NOMO-1 treated with dmso at 0.1 percent for 144 hours (cell line): Measurements from ENCODE around the gene TBKBP1.
A peak's percentile ranks its signal among the peaks of the same experiment; 100 is the strongest.

Experiments
- DNase-seq: peaks from one replicate; lab custom pipeline; 2025; ENCODE audit not compliant: unreplicated experiment; lab: John Stamatoyannopoulos, UW

TBKBP1 gene

DNA sequence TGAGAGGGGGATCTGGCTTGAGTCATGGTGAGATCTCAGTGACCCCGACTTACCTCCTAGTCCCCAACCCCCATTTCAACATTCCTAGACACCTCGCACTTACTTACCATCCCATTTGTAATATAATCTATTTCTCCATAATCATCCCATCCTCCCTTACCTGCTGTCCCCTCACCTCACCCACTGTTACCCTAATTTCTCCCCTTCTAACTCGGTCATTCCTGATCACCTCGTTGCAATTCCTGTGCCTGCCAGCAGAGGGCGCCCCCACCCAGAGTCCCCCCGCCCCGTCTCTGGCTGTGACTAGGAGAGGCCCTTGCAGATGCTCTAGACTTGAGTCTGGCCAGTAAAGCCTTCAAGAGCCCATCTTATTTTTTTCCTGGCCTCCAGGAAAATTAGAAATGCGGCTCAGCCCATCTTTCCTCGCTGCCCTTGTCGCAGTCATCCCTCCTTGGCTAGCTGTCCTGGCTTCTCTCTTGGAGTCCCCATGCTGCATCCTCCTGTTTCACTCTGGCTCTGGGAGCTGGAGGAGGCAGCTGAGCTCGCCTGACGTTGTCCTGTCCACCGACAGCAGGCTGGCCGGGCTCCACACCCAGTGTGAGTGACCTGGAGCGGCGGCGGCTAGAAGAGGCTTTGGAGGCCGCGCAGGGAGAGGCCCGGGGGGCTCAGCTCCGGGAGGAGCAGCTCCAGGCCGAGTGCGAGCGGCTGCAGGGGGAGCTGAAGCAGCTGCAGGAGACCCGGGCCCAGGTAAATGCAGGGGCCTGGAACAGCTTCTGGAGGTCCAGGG lies 5.0 kb downstream of the TBKBP1 start:
- DNase-seq: peak; percentile 38

DNA sequence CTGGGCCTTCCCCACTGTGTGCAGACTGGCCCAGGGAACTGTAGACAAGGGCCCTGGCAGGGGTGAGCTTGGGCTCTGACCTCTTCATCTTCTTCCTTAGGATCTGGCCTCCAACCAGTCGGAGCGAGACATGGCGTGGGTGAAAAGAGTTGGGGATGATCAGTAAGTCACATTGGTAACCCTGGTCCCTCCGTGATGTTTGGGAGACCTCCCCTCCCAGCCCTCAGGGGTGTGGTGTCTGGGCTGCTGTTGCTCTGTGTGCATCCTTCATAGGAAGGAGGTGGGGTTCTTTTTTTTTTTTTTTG lies 5.5 kb downstream of the TBKBP1 start:
- no peak for DNase-seq

DNA sequence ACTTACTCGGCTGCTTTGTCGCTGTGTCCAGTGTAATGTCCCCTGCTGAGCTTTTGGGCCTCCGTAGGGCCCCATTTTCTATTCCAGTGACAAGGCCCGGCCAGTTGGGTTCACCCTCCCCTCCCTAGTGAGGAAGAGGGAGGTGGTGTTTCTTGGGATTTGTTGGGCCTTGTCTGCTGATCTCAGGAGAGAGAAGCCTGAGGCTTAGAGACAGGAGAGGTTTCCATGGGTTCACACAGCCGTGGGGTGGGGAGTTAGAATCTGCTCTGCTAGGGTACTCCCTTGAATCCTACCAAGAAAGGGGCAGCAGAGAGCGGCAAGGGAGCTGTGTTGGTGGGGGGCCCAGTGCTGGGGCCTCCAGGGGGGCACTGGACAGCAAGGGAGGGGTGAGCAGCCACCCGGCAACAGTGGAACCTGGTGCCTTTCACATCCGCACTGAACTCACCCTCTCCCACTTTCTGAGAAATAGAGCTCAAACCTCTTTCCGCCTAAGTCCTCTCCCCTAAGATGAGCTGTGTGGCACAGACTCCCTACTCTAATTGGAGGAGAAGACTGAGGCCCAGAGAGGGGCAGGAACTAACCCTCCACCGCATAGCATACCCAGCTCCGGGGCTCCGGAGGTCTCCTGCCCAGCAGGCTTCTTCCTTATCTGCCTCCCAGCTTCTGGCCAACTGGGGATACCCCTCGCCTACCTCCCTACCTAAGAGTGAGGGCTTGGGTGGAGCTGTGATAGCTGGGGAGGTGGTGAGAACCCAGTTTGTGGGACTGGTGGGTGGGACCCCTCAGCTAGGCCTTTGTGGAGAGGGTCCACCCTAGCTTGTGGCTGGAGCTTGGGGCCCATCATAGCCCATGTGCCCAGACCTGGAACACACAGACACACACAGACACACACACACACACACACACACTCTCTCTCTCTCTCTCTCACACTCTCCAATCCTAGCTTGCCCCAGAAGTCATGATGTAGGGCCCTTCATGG lies 6.8 kb downstream of the TBKBP1 start:
- DNase-seq: no peak

DNA sequence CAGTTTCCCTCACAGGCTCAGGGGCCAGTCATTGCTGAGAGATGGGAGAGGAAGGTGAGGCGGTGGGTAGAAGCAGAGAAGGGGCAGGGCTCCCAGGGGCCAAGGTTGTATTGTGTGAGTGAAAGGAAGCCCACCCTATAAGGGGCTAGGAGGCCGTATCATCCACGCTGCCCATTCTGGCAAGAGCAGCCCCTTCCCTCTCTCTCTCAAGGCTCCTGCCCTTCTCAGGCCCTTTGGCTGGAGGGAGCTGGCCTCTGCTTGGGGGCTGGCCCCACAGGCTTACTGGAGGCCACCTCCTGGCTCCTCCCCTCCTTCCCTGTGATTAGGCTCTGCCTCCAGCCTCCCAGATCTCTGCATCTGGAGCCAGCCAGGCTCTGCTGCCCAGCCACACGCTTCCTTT lies 7.6 kb downstream of the TBKBP1 start:
- no peak for DNase-seq

DNA sequence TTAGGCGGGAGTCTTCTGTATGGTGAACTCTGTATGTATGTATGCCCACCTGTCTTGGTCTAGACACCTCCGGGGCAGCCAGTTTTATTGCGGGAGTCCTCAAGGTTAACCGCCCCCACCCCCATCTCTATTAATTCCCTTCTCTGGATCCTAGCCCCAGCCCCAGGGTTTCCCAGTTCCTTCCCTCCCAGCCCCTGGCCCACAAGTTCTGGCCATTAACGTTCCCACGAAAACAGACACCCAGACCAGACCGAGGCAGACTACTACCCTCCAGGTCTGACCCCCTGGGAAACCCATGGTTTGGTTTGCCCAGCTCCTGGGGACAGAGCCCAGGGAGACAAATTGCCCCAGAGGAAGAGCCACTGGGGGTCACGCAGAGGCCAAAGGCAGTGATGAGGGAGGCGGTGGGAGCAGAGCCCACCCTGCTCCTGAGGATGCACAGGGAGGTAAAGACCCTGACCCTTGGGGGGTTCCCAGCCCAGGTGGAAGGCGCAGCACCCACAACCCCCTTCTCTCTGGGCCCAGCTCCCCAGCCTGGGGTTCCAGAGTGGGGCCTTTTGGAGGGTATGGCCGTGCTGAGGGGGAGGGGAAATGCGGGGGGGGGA lies 8.5 kb downstream of the TBKBP1 start:
- no peak for DNase-seq

DNA sequence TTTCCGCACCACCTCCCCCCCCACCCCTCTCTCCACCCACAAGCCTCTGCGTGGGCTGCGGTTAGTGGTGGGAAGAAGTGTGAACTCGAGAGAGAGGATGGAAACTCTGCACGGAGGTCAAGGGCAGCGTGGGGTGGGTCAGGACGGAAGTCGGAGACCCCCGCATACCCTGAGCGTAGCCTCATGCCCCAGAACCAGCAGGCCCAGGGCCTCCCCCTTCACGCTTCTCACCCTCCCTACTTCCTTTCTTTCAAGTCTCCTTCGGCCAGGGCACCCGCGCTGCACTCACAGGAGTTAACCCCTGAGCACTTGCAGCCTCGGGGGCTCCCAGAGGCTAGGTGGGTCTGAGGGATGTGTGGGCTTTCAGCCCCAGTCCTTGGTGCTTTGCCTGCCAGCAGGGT lies 9.2 kb downstream of the TBKBP1 start:
- no peak for DNase-seq

DNA sequence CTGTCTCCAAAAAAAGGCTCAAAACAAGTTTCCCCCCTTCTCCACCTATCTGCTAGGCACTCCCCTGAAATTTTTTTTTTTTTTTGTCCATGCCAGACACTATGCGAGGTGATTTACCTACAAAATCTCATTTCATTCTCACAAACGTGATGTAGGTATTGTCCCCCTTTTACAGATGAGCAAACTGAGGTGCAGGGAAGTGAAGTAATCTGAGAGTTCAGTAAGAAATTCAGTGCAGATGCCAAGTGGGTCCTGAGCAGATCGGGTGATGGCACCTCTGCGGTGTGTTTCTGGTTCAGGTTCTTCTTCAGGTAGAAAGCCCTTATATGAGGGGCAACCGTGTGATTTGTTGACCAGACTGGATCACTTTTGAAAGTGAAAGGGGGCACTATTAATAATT lies 9.7 kb downstream of the TBKBP1 start:
- DNase-seq: no peak

DNA sequence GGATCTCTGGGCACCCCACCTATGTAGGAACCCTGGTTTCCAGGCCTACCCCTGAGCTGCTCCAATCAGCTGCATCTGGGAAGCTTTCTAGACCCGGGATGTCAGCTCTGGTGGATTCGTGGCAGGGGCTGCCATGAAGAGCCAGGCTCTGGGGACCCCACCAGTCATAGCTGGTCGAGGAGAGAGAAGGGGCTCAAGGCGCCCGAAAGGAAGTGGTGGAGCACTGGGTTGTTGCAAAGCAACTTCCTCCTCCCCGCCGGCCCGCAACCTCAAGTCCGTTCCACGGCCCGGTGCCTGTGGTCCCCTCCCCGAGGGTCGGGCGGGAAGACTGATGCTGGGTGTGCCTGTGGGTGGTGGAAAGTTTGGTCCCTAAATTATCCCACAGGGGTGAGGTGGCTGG lies 10.2 kb downstream of the TBKBP1 start:
- peak; percentile 24 for DNase-seq

DNA sequence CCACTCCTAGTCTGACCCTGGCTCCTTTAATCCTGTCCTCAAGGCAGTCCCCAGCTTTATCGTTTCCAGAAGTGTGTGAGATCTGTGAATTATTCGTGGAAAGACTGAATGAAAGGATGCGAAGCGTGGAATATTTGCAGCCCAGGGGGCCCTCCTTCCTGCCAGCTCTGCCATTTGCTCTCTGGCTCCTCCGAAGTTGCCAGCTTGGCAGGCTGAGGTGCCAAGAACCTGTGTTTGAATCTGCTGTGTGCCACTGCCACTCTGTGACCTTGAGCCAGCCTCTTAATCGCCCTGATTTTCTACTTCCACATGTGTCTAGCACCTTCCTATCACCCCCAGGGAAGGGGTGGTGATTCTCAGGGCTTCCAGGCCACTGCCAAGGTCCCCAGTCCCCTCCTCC lies 10.8 kb downstream of the TBKBP1 start:
- DNase-seq: no peak

DNA sequence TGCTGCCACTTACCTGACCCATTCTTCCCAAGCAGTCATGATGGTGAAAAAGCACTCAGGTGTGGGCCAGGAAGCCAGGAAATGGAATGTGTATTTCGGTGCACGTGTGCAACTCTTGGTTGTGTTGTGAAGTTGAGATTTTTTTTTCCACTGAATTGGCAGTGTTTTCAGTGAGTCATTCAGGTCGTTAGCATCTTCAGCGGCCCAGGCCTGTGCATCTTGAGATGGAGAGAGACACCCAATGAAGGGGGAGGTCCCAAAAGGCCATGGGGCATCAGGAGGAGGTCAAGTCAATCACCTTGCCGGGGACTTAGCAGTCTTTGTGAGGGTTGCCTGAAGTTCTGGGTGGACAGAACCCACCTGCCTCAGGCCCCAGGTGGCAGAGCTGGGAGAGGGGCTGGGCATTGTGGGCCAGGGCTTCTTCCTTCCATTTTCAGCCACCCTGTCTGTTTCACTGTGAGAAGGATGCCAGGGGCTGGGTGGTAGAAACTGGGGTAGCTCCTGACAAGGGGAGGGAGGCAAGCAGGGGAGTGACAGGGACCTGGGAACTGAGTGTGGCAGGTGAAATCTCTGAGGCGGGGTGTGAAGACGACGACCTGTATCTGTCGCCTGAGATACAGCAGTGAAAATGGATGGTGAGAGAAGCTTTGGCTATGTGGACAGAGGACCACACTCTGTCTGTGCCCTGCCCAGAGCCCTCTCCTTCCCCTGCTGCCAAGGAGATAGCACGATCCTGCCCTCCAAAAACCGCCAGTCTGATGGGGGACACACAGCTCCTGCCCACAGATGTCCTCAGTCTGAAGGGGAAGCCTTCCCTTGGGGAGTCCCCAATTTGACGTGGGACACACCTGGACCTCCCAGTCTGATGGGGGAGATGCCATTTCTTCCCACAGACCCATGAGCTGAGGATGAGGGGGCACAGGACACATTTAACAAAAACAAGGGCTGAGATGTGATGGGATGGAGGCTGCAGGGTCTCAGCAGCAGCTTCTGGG lies 11.9 kb downstream of the TBKBP1 start:
- DNase-seq: no peak

DNA sequence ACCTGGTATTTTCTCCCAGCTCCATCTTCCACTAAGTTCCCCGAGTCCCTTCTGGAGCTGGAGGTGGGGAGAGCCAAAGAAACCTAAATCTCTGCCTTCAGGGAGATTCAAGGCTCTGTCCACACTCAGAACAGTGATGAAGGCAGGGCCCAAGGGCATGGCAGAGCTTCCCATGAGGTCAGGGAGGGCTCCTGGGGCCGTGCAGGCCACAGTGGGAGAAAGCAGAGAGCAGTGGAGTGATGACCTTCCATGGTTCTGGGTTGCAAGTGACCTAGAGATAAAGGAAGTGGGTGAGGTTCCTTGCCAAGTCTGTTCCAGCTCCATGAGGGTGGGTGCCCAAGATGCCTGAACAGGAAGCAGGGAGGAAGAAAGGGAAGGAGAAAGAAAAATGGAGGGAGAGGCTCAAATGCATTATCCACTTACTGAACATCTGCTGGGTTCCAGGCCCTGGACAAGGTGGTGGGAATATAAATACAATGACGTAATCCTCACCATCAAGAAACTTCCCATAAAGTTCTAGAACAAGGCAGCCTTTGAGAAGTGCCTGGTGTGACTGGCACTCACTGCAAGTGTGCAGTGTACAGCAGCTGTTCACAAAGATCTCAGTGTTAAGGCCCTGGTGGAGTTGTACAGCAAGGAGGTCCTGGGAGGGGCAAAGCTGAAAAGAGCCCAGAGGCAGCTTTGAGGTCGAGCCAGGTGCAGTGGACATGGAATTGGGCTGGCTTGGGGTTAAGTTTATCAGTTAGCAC lies 13.3 kb downstream of the TBKBP1 start:
- no peak for DNase-seq

DNA sequence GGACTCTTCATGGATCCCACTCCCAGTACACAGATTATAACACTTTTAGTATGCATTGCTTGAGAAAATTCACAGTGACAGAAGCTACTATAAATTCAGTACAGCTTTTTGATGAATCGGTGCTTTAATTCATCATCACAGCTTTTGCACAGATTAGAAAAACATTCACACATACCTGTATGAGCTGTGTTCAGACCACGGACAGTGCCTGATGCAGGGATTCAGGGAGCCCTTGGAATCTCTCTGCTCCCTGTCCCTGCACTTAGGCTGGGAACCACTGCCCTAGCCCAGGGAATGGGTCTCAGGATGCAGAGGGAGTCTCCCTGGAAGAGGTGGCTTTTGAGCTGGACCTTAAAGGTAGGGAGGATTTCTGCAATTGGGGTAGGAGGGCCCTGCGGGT lies 13.9 kb downstream of the TBKBP1 start:
- no peak for DNase-seq

DNA sequence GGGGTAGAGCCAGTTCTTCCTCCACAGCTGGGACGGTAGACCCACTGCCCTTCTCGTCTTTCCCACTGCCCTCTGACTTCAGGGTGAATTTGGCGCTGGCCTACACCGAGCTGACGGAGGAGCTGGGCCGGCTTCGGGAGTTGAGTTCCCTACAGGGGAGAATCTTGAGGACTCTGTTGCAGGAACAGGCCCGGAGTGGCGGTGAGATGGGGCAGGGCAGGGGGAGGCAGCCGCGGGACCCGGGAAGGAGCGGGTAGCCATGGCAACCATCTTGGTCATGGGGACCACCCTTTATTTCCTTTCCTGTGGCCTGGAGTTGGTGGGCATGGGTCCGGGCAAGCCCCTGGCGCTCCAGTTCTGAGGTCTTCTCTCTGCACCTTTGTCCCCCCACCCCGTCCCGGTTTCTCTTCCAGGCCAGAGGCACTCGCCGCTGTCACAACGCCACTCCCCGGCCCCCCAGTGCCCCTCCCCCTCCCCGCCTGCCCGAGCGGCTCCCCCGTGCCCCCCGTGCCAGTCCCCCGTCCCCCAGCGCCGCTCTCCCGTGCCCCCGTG lies 14.4 kb downstream of the TBKBP1 start:
- no peak for DNase-seq

DNA sequence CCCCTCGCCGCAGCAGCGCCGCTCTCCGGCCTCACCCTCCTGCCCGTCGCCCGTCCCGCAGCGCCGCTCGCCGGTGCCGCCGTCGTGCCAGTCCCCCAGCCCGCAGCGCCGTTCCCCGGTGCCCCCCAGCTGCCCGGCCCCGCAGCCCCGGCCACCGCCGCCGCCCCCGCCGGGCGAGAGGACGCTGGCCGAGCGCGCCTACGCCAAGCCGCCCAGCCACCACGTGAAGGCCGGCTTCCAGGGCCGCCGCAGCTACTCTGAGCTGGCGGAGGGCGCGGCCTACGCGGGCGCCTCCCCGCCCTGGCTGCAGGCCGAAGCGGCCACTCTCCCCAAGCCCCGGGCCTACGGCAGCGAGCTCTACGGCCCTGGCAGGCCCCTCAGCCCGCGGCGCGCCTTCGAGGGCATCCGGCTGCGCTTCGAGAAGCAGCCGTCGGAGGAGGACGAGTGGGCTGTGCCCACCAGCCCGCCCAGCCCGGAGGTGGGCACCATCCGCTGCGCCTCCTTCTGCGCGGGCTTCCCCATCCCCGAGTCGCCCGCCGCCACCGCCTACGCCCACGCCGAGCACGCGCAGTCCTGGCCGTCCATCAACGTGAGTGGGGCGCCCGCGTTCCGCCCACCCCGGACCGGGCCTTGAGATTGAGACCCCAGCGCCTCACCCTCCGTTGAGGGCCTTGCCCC lies 15.0 kb downstream of the TBKBP1 start:
- no peak for DNase-seq

DNA sequence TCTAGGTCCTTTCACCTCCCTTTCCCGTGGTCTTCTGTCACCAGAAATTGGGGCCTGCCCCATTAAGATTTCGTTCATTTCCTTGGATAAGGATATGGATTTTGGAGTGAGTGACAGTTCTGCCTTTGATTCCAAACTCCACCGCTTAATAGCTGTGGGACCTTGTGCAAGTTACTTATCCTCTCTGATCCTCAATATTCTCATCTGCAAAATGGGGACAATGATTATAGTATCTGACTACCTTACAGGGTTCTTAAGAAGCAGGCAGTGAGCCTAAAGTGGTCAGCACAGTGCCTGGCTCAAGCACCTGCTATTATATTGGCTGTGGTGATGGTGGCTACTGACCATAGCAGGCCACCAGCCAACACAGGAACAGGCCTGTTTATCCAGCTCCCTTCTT lies 15.6 kb downstream of the TBKBP1 start:
- DNase-seq: no peak

DNA sequence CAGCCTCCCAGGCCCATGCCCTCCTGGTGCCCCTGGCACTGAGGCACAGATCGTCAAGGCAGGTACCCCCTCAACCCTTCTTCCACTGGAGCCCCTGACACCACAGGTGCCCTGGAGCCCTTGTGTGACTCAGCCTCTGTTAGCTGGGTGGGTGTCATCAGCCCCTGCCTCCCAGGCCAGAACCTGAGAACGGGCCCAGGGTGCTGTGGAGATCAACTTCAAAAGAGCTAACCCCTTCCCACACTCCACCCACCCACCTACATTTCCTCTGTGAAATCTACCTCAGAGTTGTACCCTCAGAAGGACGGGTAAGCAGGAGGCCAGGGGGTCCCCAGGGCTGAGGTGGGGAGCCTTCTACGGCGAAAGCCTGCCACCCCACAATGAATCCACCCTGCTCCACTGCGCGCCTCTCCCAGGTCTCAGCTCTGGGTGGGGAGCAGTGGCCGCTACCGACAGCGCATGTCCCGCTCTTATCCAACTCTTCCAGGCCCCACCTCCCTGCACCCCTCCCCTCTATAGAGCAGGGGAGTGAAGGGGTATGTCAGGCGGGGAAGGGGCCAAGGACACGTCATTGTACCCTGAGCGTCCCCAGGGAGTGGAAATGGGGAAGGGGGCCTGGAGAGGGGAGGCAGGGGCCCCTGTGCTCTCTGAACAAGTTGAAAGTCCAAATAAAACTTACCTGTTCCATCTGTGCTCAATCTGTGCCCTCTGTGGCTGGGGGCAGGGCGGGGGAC lies 17.6 kb downstream of the TBKBP1 start:
- no peak for DNase-seq

DNA sequence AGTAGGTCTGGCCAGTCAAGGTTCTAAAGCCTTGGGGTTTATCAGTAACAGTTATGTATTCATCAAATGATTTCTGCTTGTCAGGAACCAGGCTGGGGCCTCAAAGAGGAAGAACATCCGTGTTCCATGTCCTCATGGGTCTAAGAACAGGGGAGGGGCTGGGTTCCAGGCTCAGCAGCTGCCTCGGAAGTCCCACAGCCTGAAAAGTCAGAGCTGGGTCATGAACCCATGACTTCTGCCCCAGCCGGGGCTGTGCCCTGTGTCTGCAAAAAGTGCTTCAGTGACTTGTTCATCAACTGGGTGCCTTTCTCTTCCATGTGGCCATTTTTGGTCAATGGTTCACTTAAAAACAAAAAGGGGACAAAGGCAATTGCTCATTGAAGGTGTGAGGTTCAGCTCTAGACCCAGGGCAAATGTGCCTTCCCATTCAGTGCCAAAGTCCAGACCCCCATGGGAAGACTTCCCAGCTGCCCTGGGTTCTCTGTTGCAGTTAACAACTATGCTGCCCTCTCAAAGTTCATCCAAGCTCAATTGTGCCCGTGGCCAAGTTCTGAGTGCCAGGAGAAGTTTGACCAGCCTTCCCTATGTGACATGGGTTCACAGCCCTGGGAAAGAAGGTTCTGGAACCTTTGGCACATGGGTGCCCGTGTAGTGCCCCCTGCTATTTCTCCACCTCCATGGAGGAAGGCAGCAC lies 18.5 kb downstream of the TBKBP1 start:
- no peak for DNase-seq
